Renal cortical epithelial cell (primary cell): Measurements from ENCODE around the gene MED12L. TPM values are rescaled to one million over a fixed set of nuclear protein-coding genes. Genes with fewer than 3 reads are reported as not detected.
"Not testable (repeated sequence)": the region's sequence is repeated elsewhere in the genome, so short reads cannot be mapped to it uniquely, and the experiment has no call there.

Experiments used
- DNase-seq: peaks from one replicate; pipeline ENCODE4 v3.0.0-alpha.2; 2011; ENCODE audit warnings: low read depth
- total RNA-seq: library from RNA; depleted of rRNA; stranded (reverse); fragments of >200 nt; gene quantifications from 2 replicates; pipeline ENCODE4 v1.2.3, GENCODE V29; 2014

Gene MED12L
- total RNA-seq, 1 donor from 2014 or later = 0.30 TPM

DNA sequence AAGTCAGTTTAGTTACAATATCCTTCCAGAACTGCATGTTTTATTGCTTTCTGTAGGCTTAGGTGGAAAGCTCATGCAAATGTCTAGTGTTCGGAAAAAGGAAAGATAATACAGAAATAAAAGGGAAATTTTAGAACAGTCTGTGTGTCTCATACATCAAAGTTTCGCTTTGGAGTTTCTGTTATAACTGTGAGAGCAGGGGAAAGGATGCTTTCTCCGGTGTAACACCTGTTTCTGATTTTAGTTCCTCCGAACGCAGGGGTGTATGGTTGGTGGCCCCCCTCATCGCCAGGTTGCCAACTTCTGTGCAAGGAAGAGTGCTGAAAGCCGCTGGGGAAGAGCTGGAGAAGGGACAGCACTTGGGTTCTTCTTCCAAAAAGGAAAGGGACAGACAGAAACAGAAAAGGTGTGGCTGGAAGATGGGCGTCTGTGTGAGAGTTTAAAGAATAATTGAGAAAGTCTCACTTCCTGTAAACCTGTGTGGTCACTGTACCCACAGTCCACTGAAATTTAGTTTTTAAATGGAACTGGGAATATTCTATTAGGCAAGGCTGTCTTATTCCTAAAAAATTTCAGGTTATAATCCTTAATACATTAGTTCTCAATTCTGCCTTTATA, 292.4 kb downstream of the MED12L start:
- no peak for DNase-seq

DNA sequence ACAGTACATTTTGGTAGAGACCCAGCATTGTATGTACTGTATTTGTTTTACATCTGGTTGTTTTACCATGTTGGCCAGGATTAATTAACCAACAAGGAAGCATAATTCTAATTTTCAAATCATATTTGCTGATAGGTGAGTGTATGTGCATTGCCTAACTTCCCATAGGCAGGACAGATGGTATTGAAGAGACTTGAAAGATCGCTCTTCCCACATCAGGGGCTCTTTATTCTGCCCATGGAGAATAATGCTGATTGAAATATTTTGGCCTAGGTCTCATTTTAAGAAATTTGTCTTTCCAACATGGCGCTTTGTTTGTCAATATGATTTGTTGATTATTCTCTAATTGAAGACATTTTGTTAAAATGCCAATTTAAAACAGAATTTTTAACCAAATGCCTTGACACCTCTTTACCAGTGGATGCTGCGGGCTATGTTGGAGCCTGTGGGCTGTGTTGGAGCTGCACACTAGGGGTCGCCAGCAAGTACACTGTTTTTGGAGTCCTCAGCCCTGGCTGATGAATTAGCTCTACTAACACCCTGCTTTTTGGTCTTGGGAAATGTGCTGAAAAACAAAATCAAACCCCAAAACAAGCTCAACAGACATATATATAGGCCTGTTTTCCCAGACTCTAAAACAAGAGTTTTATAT, 293.7 kb downstream of the MED12L start:
- DNase-seq = peak; percentile 18

DNA sequence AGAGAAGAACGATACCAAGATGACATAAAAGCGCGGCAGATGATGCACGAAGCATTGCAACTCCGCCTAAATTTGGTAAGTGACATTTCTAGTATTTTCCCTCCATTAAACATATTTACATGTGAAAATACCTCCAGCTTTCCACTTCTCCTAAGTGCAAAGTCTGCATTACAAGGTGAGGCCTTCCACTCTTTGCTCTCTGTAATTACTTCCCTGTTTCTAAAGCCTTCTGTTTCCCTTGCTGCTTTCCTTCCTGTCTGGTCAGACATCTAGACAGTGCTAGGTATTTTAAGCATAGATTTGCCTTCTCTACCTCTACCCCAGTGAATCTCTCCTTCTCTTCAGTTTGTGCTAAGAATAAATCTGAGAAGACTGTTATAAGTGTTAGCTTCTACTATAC, 297.2 kb downstream of the MED12L start:
- DNase-seq = no peak

DNA sequence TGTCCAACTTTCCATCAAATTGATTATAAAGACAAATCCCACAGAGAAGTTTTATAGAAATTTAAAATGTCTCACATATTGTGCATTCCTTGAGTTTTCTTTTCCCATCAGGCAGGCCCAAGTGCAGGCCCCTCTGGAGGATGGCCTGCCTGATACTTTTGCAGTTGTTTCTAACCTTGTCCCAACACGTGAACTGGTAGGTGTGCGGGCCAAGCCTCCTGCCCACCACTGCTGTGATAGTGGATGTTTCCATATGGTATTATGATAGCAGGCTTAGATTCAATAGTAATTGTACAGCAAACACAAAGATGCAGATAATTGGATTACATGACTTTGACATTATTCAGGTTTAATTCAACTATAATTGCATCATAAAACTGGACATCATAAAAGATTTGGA, 297.6 kb downstream of the MED12L start:
- DNase-seq = no peak

DNA sequence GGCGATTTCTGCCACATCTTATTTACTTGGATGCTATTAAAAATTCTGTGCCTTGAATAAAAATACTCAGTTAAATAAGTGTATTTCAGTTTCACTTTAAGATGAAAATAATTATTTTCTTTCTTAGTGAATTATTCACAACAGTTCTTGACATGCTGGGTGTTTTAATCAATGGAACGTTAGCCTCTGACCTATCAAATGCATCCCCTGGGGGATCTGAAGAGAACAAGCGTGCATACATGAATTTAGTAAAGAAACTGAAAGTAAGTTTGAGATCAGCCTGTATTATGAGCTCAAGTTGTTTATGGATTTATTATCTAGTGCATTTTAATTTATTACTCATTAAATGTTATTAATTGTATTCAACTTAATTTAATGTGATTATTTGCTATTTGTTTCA, 298.5 kb downstream of the MED12L start:
- peak; percentile 28 for DNase-seq

DNA sequence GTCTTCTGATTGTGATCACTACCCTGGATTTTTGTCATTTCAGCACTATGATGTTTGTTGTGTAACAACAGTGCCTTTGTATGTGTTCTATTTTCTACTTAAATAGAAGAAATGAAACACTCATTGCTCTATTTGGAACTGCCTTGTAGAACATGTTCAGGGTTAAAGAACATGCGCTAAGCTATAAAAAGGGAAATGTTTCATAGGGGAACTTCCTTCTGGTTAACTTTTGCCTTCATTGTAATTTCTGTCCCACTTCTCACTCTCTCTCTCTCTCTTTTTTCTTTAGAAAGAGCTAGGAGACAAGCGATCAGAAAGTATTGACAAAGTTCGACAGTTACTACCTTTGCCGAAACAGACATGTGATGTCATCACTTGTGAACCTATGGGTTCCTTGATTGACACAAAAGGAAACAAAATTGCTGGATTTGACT, 299.3 kb downstream of the MED12L start, which contains the start of gene P2RY12:
Gene P2RY12, minus strand, starts transcription at position 13 of the 434 bp plus-strand sequence. CDS start 45,908 bp downstream, outside the sequence.
- no peak for DNase-seq

DNA sequence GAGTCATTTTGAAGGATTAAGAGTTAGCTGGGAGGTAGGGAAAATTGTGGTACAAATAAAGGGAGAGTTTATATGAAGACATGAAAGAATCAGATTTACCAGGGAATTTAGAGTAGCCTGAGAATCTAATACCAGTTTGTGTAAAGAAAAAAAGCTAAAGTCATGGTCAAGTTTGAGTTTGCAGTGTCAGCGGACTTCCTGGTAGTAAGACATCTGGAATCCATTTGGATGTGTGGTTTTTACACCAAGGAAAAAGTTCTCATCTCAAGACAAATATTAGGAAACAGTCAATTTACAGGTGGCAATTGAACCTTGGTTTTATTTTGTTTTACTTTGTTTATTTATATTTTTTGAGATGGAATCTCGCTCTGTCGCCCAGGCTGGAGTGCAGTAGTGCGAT, 300.6 kb downstream of the MED12L start:
- DNase-seq = no peak

DNA sequence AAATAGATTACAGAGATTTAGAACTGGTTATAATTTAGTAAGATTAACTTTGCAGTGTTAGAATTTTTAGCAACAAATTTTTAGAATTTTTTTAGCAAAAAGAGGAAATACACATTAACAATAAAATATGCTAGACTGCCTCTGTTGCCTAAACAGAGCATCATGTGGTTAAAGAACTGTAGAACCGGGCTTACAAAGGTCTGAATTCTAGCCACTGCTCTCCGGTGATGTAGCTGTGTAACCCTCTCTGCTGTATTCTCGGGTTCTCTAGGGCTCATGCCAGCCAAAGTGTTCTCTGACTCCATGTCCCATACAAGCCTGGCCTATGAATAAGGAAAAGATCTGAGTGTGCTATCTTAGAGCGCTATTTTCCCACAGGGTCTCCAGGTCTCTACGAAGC, 302.0 kb downstream of the MED12L start:
- DNase-seq = no peak

DNA sequence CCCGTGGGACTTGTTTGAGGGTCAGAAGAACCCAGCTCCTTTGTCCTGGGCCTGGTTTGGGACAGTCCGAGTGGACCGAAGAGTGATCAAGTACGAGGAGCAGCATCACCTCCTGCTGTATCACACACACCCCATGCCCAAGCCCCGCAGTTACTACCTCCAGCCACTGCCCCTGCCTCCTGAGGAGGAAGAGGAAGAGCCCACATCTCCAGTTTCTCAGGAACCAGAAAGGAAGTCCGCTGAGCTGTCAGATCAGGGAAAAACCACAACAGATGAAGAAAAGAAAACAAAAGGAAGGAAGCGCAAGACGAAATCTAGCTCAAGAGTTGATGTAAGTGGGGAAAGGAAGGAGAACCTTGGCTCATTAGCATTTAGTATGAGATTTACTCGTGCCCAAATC, 302.4 kb downstream of the MED12L start:
- DNase-seq = no peak

DNA sequence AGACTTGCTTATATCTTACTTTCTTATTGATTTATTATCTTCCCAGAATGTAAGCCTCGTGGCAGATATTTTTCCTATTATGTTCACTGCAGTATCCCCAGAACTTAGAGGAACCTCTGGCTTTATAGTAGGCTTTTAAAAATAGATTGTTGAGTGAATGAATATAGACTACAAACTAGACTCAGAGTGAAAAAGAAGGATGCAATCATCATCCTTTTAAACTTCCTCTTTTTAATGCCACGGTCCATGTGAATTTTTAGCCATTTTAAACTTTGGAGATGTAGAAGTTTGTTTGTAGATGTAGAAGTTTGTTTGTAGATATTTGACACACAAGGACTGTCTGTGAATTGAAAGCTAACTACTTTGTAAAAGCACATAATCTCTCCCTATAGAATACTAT, 306.3 kb downstream of the MED12L start:
- no peak for DNase-seq

DNA sequence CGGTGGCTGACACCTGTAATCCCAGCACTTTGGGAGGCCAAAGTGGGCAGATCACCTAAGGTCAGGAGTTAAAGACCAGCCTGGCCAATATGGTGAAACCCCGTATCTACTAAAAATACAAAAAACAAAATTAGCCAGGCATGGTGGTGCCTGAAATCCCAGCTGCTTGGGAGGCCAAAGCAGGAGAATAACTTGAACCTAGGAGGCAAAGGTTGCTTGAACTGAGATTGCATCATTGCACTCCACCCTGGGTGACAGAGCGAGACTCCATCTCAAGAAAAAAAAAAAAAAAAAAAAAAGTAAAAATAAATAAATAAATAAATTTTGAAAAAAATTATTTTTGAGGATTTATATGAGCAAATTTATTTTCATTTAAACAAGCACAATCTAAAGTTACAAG, 306.7 kb downstream of the MED12L start:
- not testable (repeated sequence) for DNase-seq

DNA sequence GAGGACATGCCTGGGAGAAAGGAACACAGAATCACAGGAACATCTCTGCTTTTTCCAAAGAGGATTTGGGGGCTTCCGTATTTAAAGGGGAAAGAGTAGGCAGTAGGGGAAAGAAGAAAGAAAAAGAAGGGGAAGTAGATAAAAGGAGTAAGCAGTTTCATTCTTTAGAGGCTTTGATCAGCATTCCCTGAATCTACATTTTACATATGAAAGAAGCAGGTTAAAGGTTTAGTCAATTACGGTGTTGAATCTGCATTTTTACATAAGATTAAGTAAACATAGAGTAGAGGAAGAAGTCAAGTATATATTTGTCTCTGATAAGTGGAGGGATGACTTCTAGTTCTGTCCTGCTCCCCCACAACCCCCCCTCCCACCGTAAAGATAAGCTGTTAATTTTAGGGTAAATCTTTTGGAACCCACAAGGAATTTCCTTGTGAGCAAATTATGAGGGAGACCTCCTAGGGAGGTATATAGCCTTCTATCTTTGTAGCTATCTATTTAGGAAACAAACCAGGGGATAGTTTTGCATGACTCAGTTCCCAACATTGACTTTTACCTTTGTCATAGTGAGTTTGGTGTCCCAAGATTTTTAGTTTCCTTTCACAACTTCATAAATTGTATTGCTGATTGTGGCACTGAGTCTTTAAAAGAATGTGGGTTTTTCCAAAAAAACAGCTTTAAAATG, 307.8 kb downstream of the MED12L start:
- no peak for DNase-seq

DNA sequence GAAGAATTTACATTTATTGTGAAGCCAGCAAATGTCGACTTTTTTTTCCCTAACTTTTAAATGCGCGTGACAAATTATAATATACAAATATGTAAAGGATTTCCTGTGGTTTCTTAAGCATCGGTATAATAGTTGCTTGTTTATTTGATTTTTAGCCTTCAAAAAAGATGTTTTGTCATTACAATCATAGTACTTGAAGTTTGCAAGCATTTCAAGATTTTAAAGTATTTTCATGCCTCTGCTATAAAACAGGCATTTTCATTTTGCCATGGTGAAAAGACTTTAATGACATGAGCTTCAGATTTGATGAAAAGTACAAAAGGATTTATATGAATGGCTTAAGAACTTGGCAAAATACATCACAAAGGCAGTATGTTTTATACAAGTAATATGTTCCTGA, 308.5 kb downstream of the MED12L start:
- DNase-seq = no peak

DNA sequence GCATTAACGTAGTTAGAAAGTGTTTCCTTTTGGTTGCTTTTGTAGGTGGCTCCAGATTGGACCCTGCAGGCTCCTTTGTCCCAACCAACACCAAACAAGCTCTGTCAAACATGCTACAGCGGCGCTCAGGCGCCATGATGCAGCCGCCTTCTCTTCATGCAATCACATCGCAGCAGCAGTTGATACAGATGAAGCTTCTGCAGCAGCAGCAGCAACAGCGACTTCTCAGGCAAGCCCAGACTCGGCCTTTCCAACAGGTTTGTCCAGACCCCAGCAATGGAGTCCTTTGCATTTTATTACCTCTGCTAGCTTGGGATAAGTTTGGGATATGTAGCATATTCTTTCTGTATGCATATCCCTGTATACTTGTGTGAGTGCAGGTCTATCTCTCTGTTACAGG, 309.1 kb downstream of the MED12L start:
- DNase-seq = no peak

DNA sequence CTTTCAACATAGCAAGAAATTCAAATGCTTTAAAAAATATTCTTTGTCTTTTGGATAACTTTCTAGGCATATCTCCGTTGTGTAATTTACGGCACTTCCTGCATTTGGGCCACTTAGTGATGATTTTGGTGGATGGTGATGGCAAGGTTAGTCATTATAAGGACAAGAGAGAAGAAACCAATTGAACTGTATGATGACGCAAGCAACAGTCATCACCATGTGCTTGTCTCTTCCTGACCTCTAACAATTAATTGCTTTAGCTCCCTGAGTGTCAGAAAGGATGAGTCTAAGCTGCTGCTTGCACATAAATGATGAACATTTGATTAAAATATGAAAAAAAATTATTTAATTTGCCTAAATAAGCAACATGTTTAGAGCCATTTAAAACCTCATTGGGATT, 310.3 kb downstream of the MED12L start:
- DNase-seq = peak; percentile 75

DNA sequence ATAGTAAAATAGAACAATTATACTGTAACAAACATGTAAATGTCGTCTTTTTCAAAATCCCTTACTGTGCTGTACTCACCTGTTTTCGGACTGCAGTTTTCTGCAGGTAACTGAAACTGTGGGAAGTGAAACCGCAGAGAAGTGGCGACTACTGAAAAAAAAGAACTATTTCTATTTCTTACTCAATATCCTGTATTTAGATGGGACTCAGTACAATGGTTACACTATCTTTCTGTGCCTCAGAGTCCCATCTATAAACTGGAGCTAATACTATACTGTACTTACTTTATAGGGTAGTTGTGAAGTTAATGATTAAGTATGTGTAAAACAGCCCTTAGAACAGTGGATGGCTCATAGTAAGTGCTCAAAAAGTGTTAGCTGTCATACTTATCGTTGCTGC, 313.4 kb downstream of the MED12L start:
- peak; percentile 38 for DNase-seq

DNA sequence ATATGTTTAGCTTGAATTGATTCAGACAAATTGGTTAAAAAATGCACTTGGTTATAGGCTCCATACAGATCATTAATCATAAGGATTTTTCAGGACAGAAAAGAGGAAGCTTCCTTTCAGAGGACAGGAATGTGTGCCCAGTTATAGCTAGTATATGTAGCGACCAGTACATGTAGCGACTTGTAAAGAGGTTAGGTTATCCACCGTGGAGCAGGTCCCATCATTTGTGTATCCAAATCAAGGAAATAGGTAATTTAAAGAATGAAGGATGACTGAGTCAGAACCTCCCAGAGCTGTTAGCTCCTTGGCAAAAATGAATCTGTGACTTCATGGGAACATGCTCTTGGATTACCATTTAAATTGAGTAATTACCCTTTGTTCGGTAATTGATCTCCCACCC, 314.9 kb downstream of the MED12L start:
- DNase-seq = no peak

DNA sequence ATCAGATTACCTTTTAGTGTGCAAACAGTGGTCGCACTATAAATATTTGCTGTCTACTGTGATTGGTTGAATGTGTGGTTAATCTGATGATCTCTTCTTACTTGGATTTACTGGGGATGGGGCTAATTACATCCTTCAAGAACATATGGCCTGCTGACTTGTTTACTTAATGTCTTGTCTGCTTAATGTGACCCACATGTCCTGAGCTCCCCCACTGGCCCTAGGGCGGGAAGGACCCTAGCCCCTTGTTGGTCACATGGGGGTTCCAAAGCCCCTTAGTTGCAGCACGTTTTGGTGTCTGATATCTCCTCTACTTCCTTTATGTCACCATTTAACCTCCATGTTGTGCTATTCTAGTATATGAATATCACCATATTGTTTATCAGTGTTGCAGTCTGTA, 316.9 kb downstream of the MED12L start:
- DNase-seq = no peak

DNA sequence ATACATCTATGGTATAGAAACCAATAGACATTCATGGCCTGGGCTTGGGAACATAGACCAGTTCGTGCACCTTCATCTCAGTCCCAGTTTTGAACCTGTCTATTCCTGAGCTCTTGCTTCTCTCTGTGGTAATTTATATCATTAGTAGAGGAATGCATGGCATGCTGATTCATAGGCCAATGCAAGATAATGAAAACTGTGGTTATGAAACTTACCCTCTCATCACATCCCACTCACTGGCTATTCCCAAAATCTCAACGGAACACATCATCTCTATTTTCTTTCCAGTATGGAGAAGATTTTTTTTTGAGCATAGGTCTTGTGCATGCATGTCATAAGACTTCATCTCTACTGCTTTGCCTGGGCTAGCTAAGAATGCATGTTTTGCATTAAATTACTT, 317.8 kb downstream of the MED12L start:
- DNase-seq = peak; percentile 67

DNA sequence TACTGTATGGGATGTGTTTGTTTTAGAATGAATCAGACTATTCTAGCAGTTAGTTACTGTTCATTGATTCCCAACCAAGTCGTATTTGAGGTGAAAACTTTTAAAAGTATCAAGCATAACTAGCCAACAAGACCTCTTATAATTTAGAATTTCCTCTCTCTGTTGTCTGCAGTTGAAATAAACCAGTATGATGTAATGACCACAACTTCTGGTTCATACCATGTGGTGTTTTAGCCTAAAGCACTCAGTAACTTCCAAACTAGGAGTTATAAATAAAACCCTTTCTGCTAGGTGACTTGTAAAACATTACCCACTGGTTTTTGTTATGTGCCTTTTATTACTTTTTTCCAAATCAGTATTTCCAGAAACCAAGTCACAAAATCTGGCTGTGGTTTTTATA, 318.9 kb downstream of the MED12L start:
- peak; percentile 94 for DNase-seq

DNA sequence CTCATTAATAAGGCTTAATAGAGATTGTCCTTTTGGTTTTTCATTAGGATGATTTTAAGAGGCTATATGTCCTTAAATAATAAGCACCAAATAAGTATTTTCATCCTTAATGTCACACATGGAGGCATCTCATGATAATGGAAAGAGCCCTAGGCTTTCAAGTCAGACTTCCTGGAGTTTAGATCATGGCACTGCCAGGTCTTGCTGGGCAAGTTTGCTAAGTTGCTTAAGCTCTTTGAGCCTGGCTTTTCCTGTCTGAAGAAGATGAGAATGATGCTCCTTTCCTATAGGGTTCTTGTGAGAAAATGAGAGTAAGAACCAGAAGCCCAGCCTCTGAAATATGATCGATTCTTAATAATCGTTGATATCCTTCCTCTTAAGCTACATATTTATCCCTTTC, 322.5 kb downstream of the MED12L start:
- no peak for DNase-seq

DNA sequence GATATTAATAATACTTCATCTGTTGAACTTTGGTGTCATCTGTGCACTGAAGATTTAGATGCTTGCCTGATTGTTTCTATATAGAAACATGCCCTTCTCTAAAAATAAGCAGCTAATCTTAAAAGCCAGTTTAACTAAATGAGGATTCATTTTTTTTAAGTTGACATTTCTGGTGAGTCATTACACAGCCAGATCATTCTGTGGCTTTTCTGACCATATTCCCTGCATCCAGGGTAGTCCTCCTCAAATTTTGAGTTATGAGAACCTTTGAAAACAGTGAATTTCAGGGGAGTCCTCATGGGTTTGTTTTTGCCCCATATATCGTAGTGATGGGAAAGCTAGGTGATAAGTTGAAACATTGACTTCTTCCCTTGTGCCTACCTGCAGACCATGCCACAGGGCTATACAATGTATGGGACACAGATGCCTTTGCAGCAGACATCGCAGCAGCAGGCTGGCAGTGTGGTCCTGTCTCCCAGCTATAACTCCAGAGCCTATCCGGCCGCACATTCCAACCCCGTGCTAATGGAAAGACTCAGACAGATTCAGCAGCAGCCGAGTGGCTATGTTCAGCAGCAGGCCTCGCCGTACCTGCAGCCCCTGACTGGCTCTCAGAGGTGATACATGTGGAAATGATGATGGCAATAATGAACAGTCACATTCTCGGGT, 325.6 kb downstream of the MED12L start:
- DNase-seq = peak; percentile 34

DNA sequence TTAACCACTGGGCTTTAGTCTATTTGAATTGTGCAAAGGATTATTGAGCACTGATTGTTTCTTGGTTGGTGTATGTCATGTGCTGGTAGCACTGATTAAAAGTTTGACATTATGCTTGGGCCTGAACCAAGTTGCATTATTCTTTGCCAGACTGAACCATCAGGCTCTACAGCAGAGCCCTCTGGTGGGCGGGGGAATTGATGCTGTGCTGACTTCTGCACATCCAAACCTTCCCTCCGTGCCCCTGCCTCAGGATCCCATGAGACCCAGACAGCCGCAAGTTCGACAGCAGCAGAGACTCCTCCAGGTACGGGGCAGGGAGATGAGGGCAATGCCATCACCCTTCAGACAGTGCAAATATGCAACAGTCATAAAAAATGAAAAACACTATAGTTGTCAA, 327.5 kb downstream of the MED12L start:
- DNase-seq = no peak
